AG10803 (cell line): ENCODE measurements around the gene SPOUT1.

ENCODE experiments used
- DNase-seq: peaks from one replicate; pipeline ENCODE4 v3.0.0; 2010; ENCODE audit warnings: low read depth
- H3K4me3 ChIP-seq: 2 replicates; pipeline ENCODE4 v1.5.1; 2011; ENCODE audit warnings: mild to moderate bottlenecking, low read length, control low read depth
- TF ChIP-seq, protein P1 (sequence below): conservative IDR thresholded peaks from 2 replicates; pipeline ENCODE4 v1.5.1; 2011; ENCODE audit warnings: mild to moderate bottlenecking, low read length, control low read depth, inconsistent platforms

SPOUT1 gene

DNA sequence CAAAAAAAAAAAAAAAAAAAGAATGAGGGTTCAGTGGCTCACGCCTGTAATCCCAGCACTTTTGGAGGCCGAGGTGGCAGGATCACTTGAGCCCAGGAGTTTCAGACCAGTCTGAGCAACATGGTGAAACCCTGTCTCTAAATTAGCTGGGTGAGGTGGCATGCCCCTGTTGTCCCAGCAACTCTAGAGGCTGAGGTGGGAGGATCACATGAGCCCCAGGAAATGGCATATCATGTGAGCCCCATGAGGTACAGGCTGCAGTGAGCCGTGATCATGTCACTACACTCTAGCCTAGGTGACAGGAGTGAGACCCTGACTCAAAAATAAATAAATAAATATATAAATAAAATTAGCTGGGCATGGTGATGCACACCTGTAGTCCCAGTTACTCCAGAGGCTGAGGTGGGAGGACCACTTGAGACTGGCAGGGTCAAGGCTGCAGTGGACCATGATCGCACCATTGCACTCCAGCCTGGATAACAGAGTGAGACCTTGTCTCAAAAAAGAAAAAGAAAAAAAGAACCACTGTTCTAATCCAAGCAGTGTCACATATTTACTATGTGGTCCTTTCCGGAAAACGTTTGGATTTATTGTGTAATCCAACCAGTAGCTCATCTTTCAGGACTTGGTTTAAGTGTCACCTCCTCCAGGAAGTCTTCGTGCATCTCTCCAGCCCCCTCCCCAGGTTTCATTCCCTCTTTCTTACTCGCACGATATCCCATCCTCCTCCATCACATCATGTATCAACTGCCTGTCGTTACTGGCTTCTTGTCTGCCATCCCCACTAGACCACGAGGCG is 12.3 kb upstream of the SPOUT1 start:
- TF ChIP-seq, protein P1, sequence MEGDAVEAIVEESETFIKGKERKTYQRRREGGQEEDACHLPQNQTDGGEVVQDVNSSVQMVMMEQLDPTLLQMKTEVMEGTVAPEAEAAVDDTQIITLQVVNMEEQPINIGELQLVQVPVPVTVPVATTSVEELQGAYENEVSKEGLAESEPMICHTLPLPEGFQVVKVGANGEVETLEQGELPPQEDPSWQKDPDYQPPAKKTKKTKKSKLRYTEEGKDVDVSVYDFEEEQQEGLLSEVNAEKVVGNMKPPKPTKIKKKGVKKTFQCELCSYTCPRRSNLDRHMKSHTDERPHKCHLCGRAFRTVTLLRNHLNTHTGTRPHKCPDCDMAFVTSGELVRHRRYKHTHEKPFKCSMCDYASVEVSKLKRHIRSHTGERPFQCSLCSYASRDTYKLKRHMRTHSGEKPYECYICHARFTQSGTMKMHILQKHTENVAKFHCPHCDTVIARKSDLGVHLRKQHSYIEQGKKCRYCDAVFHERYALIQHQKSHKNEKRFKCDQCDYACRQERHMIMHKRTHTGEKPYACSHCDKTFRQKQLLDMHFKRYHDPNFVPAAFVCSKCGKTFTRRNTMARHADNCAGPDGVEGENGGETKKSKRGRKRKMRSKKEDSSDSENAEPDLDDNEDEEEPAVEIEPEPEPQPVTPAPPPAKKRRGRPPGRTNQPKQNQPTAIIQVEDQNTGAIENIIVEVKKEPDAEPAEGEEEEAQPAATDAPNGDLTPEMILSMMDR: no peak
- no peak for DNase-seq
- H3K4me3 ChIP-seq: no peak overlapping the region

DNA sequence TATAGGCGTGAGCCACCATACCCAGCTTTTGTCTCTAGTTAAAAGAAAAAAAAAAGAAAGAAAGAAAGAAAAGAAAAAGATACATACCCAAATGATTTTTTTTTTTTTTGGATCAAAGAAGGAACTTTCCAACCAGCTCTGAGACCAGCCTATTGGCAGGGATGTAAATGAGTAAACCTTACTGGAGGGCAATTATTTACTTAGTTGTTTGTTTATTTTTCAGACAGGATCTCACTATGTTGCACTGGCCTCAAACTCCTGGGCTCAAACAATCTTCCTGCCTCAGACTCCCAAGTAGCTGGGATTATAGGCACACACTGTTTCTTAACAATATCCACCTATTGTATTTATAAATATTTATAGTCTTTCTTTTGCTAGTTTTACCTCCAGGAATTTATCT is 10.9 kb upstream of the SPOUT1 start:
- H3K4me3 ChIP-seq: no peak overlapping the region
- DNase-seq: no peak
- TF ChIP-seq, protein P1: no peak

DNA sequence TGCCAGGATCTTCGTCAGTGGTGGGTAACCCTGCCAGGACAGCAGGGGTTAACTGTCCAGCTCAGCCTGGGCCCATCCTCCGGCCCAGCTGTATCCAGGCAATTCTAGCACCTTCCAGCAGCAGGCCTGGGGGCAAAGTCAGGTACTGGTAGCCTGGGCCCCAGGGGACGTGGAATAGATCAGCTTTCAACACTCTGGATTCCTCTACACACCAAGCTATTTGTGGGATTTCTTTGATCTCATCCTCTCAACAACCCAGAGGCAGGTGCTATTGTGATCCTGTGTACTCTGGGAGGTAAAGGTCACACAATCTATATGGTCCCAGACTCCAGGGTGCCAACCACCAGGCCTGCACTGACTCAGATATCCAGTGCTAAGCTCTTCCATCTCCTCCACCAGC is 8.7 kb upstream of the SPOUT1 start:
- TF ChIP-seq, protein P1: no peak
- no peak for DNase-seq

DNA sequence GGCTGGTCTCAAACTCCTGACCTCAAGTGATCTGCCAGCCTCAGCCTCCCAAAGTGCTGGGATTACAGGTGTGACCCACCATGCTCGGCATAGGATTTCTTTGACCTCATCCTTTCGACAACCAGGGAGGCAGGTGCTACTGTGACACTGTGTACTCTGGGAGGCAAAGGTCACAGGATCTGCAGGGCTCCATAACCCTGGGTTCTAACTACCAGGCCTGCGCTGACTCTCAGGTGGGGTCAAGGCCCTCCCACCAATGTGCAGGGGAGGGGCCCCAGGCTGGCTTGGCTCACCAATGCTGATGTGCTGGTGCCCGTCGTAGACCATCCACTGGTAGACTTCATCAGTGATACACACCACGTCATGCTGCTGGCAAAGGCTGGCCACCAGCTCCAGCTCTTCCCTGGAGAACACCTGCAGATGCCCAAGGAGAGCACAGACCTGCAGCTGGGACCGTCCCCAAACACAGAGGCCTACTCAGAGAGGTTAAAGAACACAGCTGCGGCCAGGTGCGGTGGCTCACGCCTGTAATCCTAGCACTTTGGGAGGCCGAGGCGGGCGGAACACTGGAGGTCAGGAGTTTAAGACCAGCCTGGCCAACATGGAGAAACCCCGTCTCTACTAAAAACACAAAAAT is 7.0 kb upstream of the SPOUT1 start:
- no peak overlapping the region for H3K4me3 ChIP-seq
- no peak for DNase-seq
- TF ChIP-seq, protein P1: no peak

More for the DNA sequence above, 8.7 kb upstream of the SPOUT1 start:
- H3K4me3 ChIP-seq: no peak overlapping the region

- DNase-seq: no peak
- TF ChIP-seq, protein P1: no peak
- H3K4me3 ChIP-seq: no peak overlapping the region
Measured at GRCh38 chr9:128835246-128836210, 5.9 kb upstream of the SPOUT1 start.

- H3K4me3 ChIP-seq: no peak overlapping the region
- TF ChIP-seq, protein P1: no peak
- DNase-seq: no peak
Measured at GRCh38 chr9:128833696-128834095, 4.1 kb upstream of the SPOUT1 start.
